Measurements from ENCODE around the gene CLEC2A.

DNA sequence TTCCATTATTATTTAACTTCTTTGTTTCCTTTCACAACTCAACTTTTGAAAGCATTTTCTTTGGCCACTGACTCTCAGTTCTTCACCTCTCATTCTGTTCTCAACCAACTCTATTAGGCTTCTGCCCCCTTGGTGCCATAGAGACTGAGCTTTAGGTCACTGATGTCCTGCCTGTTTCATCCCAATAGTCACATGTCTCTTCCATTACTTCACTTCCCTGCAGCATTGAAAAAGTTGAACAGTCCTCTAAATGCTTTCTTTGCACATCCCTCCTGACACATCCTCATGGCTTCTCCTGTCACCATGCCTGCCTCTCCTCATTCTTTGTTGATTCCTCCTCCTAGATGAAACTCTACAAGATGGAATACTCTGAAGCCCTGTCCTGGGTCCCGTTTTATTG lies 41.8 kb upstream of the CLEC2A start:
- TF ChIP-seq POLR2A (IDR thresholded peaks at IDR 0.05) (no peak), CTCF (IDR thresholded peaks at IDR 0.05) (no peak)

Measured in heart left ventricle (tissue), 13 donors.